ENCODE measurements around the gene DAZL. TPM values are rescaled to one million over a fixed set of nuclear protein-coding genes. Genes with fewer than 3 reads are reported as not detected.

Gene DAZL, protein sequence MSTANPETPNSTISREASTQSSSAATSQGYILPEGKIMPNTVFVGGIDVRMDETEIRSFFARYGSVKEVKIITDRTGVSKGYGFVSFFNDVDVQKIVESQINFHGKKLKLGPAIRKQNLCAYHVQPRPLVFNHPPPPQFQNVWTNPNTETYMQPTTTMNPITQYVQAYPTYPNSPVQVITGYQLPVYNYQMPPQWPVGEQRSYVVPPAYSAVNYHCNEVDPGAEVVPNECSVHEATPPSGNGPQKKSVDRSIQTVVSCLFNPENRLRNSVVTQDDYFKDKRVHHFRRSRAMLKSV
- total RNA-seq: not detected in 2 replicates

DNA sequence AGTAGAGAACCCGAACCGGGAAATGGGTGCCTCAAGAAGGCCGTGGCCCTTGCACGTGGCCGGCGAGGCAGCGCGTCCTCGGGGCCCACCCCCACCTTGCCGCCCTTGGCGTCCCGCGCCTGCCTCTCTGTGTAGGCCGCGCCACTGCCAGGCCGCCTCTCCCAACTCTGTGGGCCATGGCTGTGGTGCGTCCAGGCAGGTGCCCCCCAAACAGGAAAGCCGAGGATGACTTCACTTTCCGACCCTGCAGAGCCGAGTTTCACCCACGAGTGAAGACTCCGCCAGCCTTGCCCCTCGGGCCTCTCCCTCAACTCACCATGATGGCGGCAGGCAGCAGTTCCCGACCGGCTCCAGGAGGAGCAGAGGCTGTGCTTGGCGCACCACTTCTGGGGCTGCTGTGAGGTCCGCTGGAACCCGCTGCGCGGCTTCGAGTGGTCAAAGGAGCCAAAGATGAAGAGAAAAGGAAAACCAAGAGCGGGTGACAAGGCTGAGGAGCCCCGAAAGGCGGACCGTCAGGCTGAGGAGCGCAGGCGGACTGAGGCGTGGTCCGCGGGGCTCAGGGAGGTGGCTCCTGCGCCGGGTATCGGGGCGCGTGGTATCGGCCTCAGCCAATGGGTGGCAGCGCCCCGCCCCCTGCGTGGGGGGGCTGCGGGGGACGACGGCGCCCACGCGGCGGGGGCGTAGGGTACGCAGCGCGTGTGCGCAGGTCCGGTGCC, at the start of gene DAZL:
TSS of gene DAZL (minus strand) at position 537 of the 716 bp plus-strand sequence. CDS start at position 319, 218 bp downstream.

Other genes starting within 250 kb of the DAZL start
- 6.2 and 36.4 TPM in 2 replicates for gene RFTN1, start 91.7 kb downstream of the DAZL start, total RNA-seq

Data from tracheal epithelial cell (primary cell).